Prostate gland (tissue), 2 donors: Measurements from ENCODE around the gene PRSS27.
"Not testable (repeated sequence)": the region's sequence is repeated elsewhere in the genome, so short reads cannot be mapped to it uniquely, and the experiment has no call there.

Source experiments
- CTCF ChIP-seq, 4 experiments: fragments of 200-600 bp in 2 of 4; fragments of 450-650 bp in 2 of 4; sonication (generic) in 2 of 4; IDR thresholded peaks; 1 replicate in 3 of 4; 2 replicates in 1 of 4; pipeline ENCODE4 v1.5.1; 2016 to 2019; ENCODE audit warnings: antibody characterized with exemption in 4 of 4, mild to moderate bottlenecking in 2 of 4, moderate library complexity in 2 of 4
- POLR2A ChIP-seq: fragments of 450-650 bp; IDR thresholded peaks from one replicate; pipeline ENCODE4 v1.6.1; 2016; ENCODE audit warnings: antibody characterized with exemption, mild to moderate bottlenecking
- POLR2AphosphoS5 ChIP-seq: sonication (generic); formaldehyde crosslinking; IDR thresholded peaks from one replicate; pipeline ENCODE4 v1.6.1; 2017; ENCODE audit warnings: antibody characterized with exemption

DNA sequence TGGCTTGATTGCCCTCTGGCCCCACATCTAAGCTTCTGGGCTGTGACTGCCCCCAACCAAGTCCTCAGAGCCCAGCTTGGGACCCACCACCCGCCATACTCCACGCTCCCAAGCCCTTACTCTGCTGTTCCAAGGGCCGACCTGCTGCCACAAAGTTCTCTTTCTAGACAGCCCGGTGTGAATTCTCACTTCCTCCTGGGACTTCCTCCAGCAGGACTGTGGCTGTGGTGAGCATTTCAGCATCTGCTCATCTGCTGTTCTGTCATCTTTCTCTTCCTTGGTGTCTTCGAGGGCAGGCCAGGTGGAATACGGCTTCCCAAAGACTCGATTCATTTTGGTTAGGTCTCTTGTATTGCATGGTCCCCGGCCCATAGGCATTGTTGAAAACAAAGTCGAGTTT, 33.9 kb downstream of the PRSS27 start:
- not testable (repeated sequence) for TF ChIP-seq CTCF (IDR thresholded peaks at IDR 0.05); POLR2AphosphoS5; POLR2A
